H9 (cell line): ENCODE measurements around the gene MIPOL1. TPM values are rescaled to one million over a fixed set of nuclear protein-coding genes. Genes with fewer than 3 reads are reported as not detected.
A peak's percentile ranks its signal among the peaks of the same experiment; 100 is the strongest.

ENCODE experiments used
- DNase-seq: peaks from one replicate; pipeline ENCODE4 v3.0.0-alpha.2; 2017
- H2AFZ ChIP-seq: one replicate; pipeline ENCODE4 v1.6.1; 2013; ENCODE audit warnings: mild to moderate bottlenecking, low read length, control low read depth, moderate library complexity
- H2AK5ac ChIP-seq: 2 replicates; pipeline ENCODE4 v1.6.1; 2013; ENCODE audit warnings: low read length, control low read depth, mixed read lengths; ENCODE audit not compliant: insufficient read length
- H2BK120ac ChIP-seq: one replicate; pipeline ENCODE4 v1.6.1; 2013; ENCODE audit warnings: low read depth, mild to moderate bottlenecking, low read length, control low read depth, inconsistent platforms; ENCODE audit not compliant: poor library complexity, severe bottlenecking
- H2BK12ac ChIP-seq: 2 replicates; pipeline ENCODE4 v1.6.1; 2013; ENCODE audit warnings: low read length, control low read depth, mixed read lengths, low read depth; ENCODE audit not compliant: insufficient read length
- H2BK15ac ChIP-seq: 2 replicates; pipeline ENCODE4 v1.6.1; 2013; ENCODE audit warnings: low read depth, low read length, control low read depth
- H2BK20ac ChIP-seq: one replicate; pipeline ENCODE4 v1.6.1; 2013; ENCODE audit warnings: low read depth, mild to moderate bottlenecking, low read length, control low read depth, inconsistent platforms; ENCODE audit not compliant: poor library complexity, severe bottlenecking
- H2BK5ac ChIP-seq: 2 replicates; pipeline ENCODE4 v1.6.1; 2013; ENCODE audit warnings: low read length, control low read depth, mixed read lengths; ENCODE audit not compliant: insufficient read length
- H3K14ac ChIP-seq: 2 replicates; pipeline ENCODE4 v1.6.1; 2013; ENCODE audit warnings: low read length, control low read depth; ENCODE audit not compliant: insufficient read depth
- H3K18ac ChIP-seq: 2 replicates; pipeline ENCODE4 v1.6.1; 2013; ENCODE audit warnings: low read depth, mild to moderate bottlenecking, mixed read lengths, low read length, control low read depth; ENCODE audit not compliant: insufficient read length
- H3K23ac ChIP-seq: 2 replicates; pipeline ENCODE4 v1.6.1; 2013; ENCODE audit warnings: low read length, control low read depth, mixed read lengths, low read depth; ENCODE audit not compliant: insufficient read length
- H3K23me2 ChIP-seq: 2 replicates; pipeline ENCODE4 v1.6.1; 2013; ENCODE audit warnings: low read depth, mild to moderate bottlenecking, mixed read lengths, low read length, control low read depth; ENCODE audit not compliant: insufficient read length, poor library complexity, severe bottlenecking
- H3K27ac ChIP-seq: 2 replicates; pipeline ENCODE4 v1.5.1; 2013; ENCODE audit warnings: low read length, control low read depth, mixed read lengths, low read depth; ENCODE audit not compliant: insufficient read length
- H3K27me3 ChIP-seq: 2 replicates; pipeline ENCODE4 v1.6.1; 2013; ENCODE audit warnings: low read length, control low read depth, inconsistent platforms; ENCODE audit not compliant: insufficient read depth
- H3K4ac ChIP-seq: 2 replicates; pipeline ENCODE4 v1.6.1; 2013; ENCODE audit warnings: low read depth, mild to moderate bottlenecking, control low read depth, inconsistent platforms, low read length, moderate library complexity
- H3K4me1 ChIP-seq: 2 replicates; pipeline ENCODE4 v1.6.1; 2013; ENCODE audit warnings: low read length, control low read depth, inconsistent platforms; ENCODE audit not compliant: insufficient read depth
- H3K4me2 ChIP-seq: 2 replicates; pipeline ENCODE4 v1.6.1; 2013; ENCODE audit warnings: low read length, control low read depth, mixed read lengths; ENCODE audit not compliant: insufficient read length, insufficient read depth
- H3K56ac ChIP-seq: 2 replicates; pipeline ENCODE4 v1.6.1; 2013; ENCODE audit warnings: low read depth, mild to moderate bottlenecking, mixed read lengths, low read length, control low read depth; ENCODE audit not compliant: insufficient read length
- H3K79me1 ChIP-seq: 2 replicates; pipeline ENCODE4 v1.6.1; 2013; ENCODE audit warnings: low read depth, mild to moderate bottlenecking, moderate library complexity, low read length, control low read depth, inconsistent platforms; ENCODE audit not compliant: insufficient read depth, poor library complexity, severe bottlenecking
- H3K79me2 ChIP-seq: 2 replicates; pipeline ENCODE4 v1.6.1; 2013; ENCODE audit warnings: low read length, control low read depth, inconsistent platforms; ENCODE audit not compliant: insufficient read depth
- H3K9ac ChIP-seq: 2 replicates; pipeline ENCODE4 v1.6.1; 2013; ENCODE audit warnings: low read length, control low read depth, mixed read lengths; ENCODE audit not compliant: insufficient read length; ENCODE audit errors: extremely low read depth
- H3K9me3 ChIP-seq: one replicate; pipeline ENCODE4 v1.6.1; 2013; ENCODE audit warnings: low read depth, low read length, inconsistent platforms; ENCODE audit not compliant: control insufficient read depth
- H3T11ph ChIP-seq: one replicate; pipeline ENCODE4 v1.6.1; 2013; ENCODE audit warnings: mild to moderate bottlenecking, low read length, control low read depth, inconsistent platforms
- H4K20me1 ChIP-seq: one replicate; pipeline ENCODE4 v1.6.1; 2013; ENCODE audit not compliant: control insufficient read depth, insufficient read length, insufficient read depth
- H4K5ac ChIP-seq: 2 replicates; pipeline ENCODE4 v1.6.1; 2013; ENCODE audit warnings: low read depth, mild to moderate bottlenecking, mixed read lengths, low read length, control low read depth; ENCODE audit not compliant: insufficient read length
- H4K8ac ChIP-seq: replicated peaks from 2 replicates; pipeline ENCODE4 v1.6.1; 2013; ENCODE audit warnings: low read length, control low read depth, mixed read lengths, low read depth; ENCODE audit not compliant: insufficient read length
- H4K91ac ChIP-seq: 2 replicates; pipeline ENCODE4 v1.6.1; 2013; ENCODE audit warnings: low read depth, mild to moderate bottlenecking, moderate library complexity, mixed read lengths, low read length, control low read depth; ENCODE audit not compliant: insufficient read length
- H3K27ac Mint-ChIP-seq, 3 experiments: 2 replicates in 2 of 3; 3 replicates in 1 of 3; pipeline ENCODE4 v1.8.0; 2020 to 2021; ENCODE audit warnings: mixed read lengths in 3 of 3, mild to moderate bottlenecking in 1 of 3, moderate library complexity in 1 of 3
- H3K27me3 Mint-ChIP-seq: 2 replicates; pipeline ENCODE4 v1.8.0; 2021; ENCODE audit warnings: low read depth, mild to moderate bottlenecking, moderate library complexity, mixed read lengths
- H3K36me3 Mint-ChIP-seq, 3 experiments: 2 replicates in 2 of 3; 3 replicates in 1 of 3; pipeline ENCODE4 v1.8.0; 2020 to 2021; ENCODE audit warnings: low read depth in 3 of 3, mixed read lengths in 3 of 3; ENCODE audit not compliant: insufficient read depth in 1 of 3
- H3K4me1 Mint-ChIP-seq, 2 experiments: 2 replicates each; pipeline ENCODE4 v1.8.0; 2020; ENCODE audit warnings: mixed read lengths in 2 of 2
- H3K4me3 Mint-ChIP-seq, 2 experiments: 2 replicates in 1 of 2; 3 replicates in 1 of 2; pipeline ENCODE4 v1.8.0; 2020 to 2021; ENCODE audit warnings: mild to moderate bottlenecking in 2 of 2, mixed read lengths in 2 of 2, moderate library complexity in 1 of 2
- H3K9me3 Mint-ChIP-seq, 2 experiments: 2 replicates in 1 of 2; 3 replicates in 1 of 2; pipeline ENCODE4 v1.8.0; 2020; ENCODE audit warnings: mild to moderate bottlenecking in 2 of 2, mixed read lengths in 2 of 2, moderate library complexity in 1 of 2
- CTCF ChIP-seq: fragments of 200-600 bp; sonication (generic); conservative IDR thresholded peaks from 3 replicates; pipeline ENCODE4 v1.8.0; 2021; ENCODE audit warnings: antibody characterized with exemption, mild to moderate bottlenecking
- WGBS: extraction: QIAGEN DNeasy Blood & Tissue Kit; methylation state at CpG from one replicate; pipeline ENCODE4 v1.1.7; 2013; ENCODE audit warnings: missing lambda C conversion rate, low lambda C conversion rate, mixed read lengths; ENCODE audit not compliant: insufficient read length; ENCODE audit errors: extremely low coverage; 5-methylcytosine and 5-hydroxymethylcytosine counted together
- long read RNA-seq: library from polyadenylated mRNA; unstranded; transcript quantifications from one replicate; pipeline ENCODE4 v2.0.0, GENCODE V29; 2020
- total RNA-seq: library from RNA; stranded (reverse); gene quantifications from 2 replicates; pipeline ENCODE4 v1.2.1, GENCODE V29; 2021

The MIPOL1 gene
- total RNA-seq: 13.4 and 15.6 TPM in 2 replicates
- long read RNA-seq, full-length matches to known transcripts: 2 of 47 reads
- long read RNA-seq, partial matches to known transcripts: 5 of 47 reads
- long read RNA-seq, other reads (novel, unspliced or antisense): 40 of 47 reads

GRCh38 chr14:37197421-37198272, at the start of gene MIPOL1:
Gene MIPOL1, plus strand, starts transcription at chr14:37197937. Its CDS starts 49,952 bp downstream, at chr14:37247889.
- no peak within 1 kb of the TSS for H4K8ac ChIP-seq
- H3K9me3 Mint-ChIP-seq: no peaks in the 10 kb centered on the region
- no peak within 1 kb of the TSS for H4K91ac ChIP-seq
- H2AFZ ChIP-seq: peak within 1 kb of the TSS; percentile 84
- TF ChIP-seq CTCF: peak; percentile 48; the same call in 2 of the 3 replicates
- H3K36me3 Mint-ChIP-seq: no peaks in the 10 kb centered on the region; a peak in 1 of 7 replicates
- H3K14ac ChIP-seq: peak within 1 kb of the TSS; percentile 62
- H3K27me3 Mint-ChIP-seq: peaks cover 5% of the 10 kb centered on the region
- peak; percentile 65 for DNase-seq
- no peak within 1 kb of the TSS for H3K56ac ChIP-seq
- H2BK20ac ChIP-seq: no peak within 1 kb of the TSS
- no peaks in the 10 kb centered on the region for H3K79me1 ChIP-seq
- no peak within 1 kb of the TSS for H3K4ac ChIP-seq
- H4K5ac ChIP-seq: no peak within 1 kb of the TSS
- H3K23ac ChIP-seq: no peak within 1 kb of the TSS
- H3K4me1 ChIP-seq: no peaks in the 10 kb centered on the region; the same call in 1 of the 2 replicates
- H3K4me1 Mint-ChIP-seq: peaks cover 21 to 34% of the 10 kb centered on the region in 2 experiments
- peak within 1 kb of the TSS; percentile 89 to 92 for H3K4me3 Mint-ChIP-seq
- no peaks in the 10 kb centered on the region for H3K27me3 ChIP-seq
- peak within 1 kb of the TSS; percentile 92 for H3K18ac ChIP-seq
- WGBS: no CpG with 5 or more reads among the region's 70 CpGs
- H3K4me2 ChIP-seq: peak within 1 kb of the TSS; percentile 90
- H2BK12ac ChIP-seq: no peak within 1 kb of the TSS
- peaks cover 11% of the 10 kb centered on the region for H3K23me2 ChIP-seq
- no peak within 1 kb of the TSS for H2BK15ac ChIP-seq
- peaks cover 4% of the 10 kb centered on the region; the same call in 1 of the 2 replicates for H3K79me2 ChIP-seq
- no peaks in the 10 kb centered on the region for H4K20me1 ChIP-seq
- H2AK5ac ChIP-seq: no peak within 1 kb of the TSS
- no peaks in the 10 kb centered on the region for H3K9me3 ChIP-seq
- H3K27ac ChIP-seq: no peak within 1 kb of the TSS
- H3T11ph ChIP-seq: no peak within 1 kb of the TSS
- H2BK5ac ChIP-seq: no peak within 1 kb of the TSS
- H3K27ac Mint-ChIP-seq: peak within 1 kb of the TSS; percentile 86 to 97 (median 97)
- H3K9ac ChIP-seq: peak within 1 kb of the TSS; percentile 71
- no peak within 1 kb of the TSS for H2BK120ac ChIP-seq
